HG03521 (cell line): ENCODE data around the gene ATG3.
A peak's percentile ranks its signal among the peaks of the same experiment; 100 is the strongest.
"Not testable (repeated sequence)": the region's sequence is repeated elsewhere in the genome, so short reads cannot be mapped to it uniquely, and the experiment has no call there.

Experiments
- ATAC-seq: cut with Tn5 transposase; IDR thresholded peaks from one replicate; pipeline ENCODE4 v1.9.1; 2021; ENCODE audit warnings: mild to moderate bottlenecking, moderate library complexity; ENCODE audit not compliant: unreplicated experiment

Gene ATG3

GRCh38 chr3:112561484-112561733, 353 bp downstream of the ATG3 start:
- peak; percentile 38 for ATAC-seq

- ATAC-seq: peak; percentile 19
These were observed 860 bp downstream of the ATG3 start for GRCh38 chr3:112560721-112561483.

- no peak for ATAC-seq
These were observed 1.5 kb downstream of the ATG3 start for GRCh38 chr3:112560307-112560706.

- no peak for ATAC-seq
These were observed 3.8 kb downstream of the ATG3 start for GRCh38 chr3:112557976-112558375.

GRCh38 chr3:112555535-112556170, 6.1 kb downstream of the ATG3 start:
- no peak for ATAC-seq

- no peak for ATAC-seq
These were observed 10.9 kb downstream of the ATG3 start for GRCh38 chr3:112550859-112551258.

- no peak for ATAC-seq
These were observed 15.5 kb downstream of the ATG3 start for GRCh38 chr3:112546216-112546759.

GRCh38 chr3:112539825-112540650, 21.7 kb downstream of the ATG3 start:
- peak; percentile 89 for ATAC-seq

- ATAC-seq: no peak
These were observed 30.4 kb downstream of the ATG3 start for GRCh38 chr3:112531358-112531781.

- ATAC-seq: no peak
These were observed 31.2 kb downstream of the ATG3 start for GRCh38 chr3:112530573-112530972.

GRCh38 chr3:112524127-112524526, 37.6 kb downstream of the ATG3 start:
- ATAC-seq: not testable (repeated sequence)

- peak; percentile 47 for ATAC-seq
These were observed 42.2 kb downstream of the ATG3 start for GRCh38 chr3:112519424-112520001.

GRCh38 chr3:112518970-112519369, 42.8 kb downstream of the ATG3 start:
- not testable (repeated sequence) for ATAC-seq

- ATAC-seq: peak; percentile 100
These were observed 47.1 kb downstream of the ATG3 start for GRCh38 chr3:112514527-112515128.

GRCh38 chr3:112512320-112512719, 49.4 kb downstream of the ATG3 start:
- ATAC-seq: no peak

GRCh38 chr3:112508860-112509259, 52.9 kb downstream of the ATG3 start:
- ATAC-seq: no peak

GRCh38 chr3:112508261-112508660, 53.5 kb downstream of the ATG3 start:
- no peak for ATAC-seq

GRCh38 chr3:112505907-112506306, 55.9 kb downstream of the ATG3 start:
- ATAC-seq: no peak

GRCh38 chr3:112504123-112504522, 57.6 kb downstream of the ATG3 start:
- no peak for ATAC-seq

- no peak for ATAC-seq
These were observed 58.3 kb downstream of the ATG3 start for GRCh38 chr3:112503304-112503972.
